Vagina (tissue), 2 donors: Measurements from ENCODE around the gene AZI2.

Experiments used
- POLR2A ChIP-seq, 2 donors: fragments of 450-650 bp; IDR thresholded peaks; one replicate each; pipeline ENCODE4 v1.6.1; 2017; ENCODE audit warnings: antibody characterized with exemption in 2 of 2, mild to moderate bottlenecking in 2 of 2, moderate library complexity in 2 of 2
- TF ChIP-seq, protein P1 (sequence below), 3 experiments: fragments of 450-650 bp in 2 of 3; fragments of 200-600 bp in 1 of 3; sonication (generic) in 1 of 3; IDR thresholded peaks; one replicate each; pipeline ENCODE4 v1.5.1; 2017 to 2019; ENCODE audit warnings: antibody characterized with exemption in 3 of 3, mild to moderate bottlenecking in 2 of 3, moderate library complexity in 2 of 3

DNA sequence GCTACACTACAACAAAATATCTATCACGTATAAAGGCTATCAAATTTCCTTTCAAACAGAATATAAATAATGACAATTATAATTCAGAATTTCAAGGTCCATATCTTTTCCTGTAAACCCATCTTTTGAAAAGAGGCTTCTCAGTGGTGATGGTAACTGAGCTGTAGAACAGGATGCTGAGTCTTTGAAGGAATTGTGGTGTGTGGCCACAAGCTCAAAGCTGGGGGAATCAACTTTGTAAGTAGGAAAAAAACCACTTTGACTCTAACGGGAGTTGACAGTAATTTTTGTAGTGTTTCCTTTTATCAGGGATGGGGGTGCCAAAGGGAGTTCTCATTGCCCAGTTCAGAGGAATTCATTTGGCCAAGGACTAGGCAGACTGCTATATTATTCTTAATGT, 13.4 kb downstream of the AZI2 start:
- TF ChIP-seq, protein P1, sequence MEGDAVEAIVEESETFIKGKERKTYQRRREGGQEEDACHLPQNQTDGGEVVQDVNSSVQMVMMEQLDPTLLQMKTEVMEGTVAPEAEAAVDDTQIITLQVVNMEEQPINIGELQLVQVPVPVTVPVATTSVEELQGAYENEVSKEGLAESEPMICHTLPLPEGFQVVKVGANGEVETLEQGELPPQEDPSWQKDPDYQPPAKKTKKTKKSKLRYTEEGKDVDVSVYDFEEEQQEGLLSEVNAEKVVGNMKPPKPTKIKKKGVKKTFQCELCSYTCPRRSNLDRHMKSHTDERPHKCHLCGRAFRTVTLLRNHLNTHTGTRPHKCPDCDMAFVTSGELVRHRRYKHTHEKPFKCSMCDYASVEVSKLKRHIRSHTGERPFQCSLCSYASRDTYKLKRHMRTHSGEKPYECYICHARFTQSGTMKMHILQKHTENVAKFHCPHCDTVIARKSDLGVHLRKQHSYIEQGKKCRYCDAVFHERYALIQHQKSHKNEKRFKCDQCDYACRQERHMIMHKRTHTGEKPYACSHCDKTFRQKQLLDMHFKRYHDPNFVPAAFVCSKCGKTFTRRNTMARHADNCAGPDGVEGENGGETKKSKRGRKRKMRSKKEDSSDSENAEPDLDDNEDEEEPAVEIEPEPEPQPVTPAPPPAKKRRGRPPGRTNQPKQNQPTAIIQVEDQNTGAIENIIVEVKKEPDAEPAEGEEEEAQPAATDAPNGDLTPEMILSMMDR (IDR thresholded peaks at IDR 0.05) = no peak
- no peak for TF ChIP-seq POLR2A (IDR thresholded peaks at IDR 0.05)
